Left lung (tissue), 10 donors: Measurements from ENCODE around the gene ALCAM. TPM values are rescaled to one million over a fixed set of nuclear protein-coding genes. Genes with fewer than 3 reads are reported as not detected.

Source experiments
- ATAC-seq: fragments of 200-7000 bp; cut with Tn5 transposase; one replicate; pipeline ENCODE4 v1.9.1; 2020; ENCODE audit warnings: moderate library complexity
- DNase-seq, 4 donors: peaks; one replicate each; pipeline ENCODE4 v3.0.0-alpha.2; 2013 to 2020
- H3K27ac ChIP-seq, 2 donors: fragments of 200-600 bp; sonication (generic) in 1 of 2; one replicate each; pipeline versions ENCODE4 v1.5.0 to v1.8.0; 2020 to 2021
- H3K27me3 ChIP-seq, 2 donors: fragments of 200-600 bp; sonication (generic) in 1 of 2; one replicate each; pipeline versions ENCODE4 v1.5.0 to v1.8.0; 2020 to 2021
- H3K36me3 ChIP-seq, 2 donors: fragments of 200-600 bp; sonication (generic) in 1 of 2; one replicate each; pipeline versions ENCODE4 v1.5.0 to v1.8.0; 2020 to 2021
- H3K4me1 ChIP-seq, 2 donors: fragments of 200-600 bp; one replicate each; pipeline ENCODE4 v1.8.0; 2021
- H3K4me3 ChIP-seq, 2 donors: fragments of 200-600 bp; sonication (generic) in 1 of 2; one replicate each; pipeline versions ENCODE4 v1.5.0 to v1.8.0; 2020 to 2021; ENCODE audit warnings: mild to moderate bottlenecking in 1 of 2
- H3K9me3 ChIP-seq, 2 donors: fragments of 200-600 bp; sonication (generic) in 1 of 2; one replicate each; pipeline versions ENCODE4 v1.5.0 to v1.8.0; 2020 to 2021
- CTCF ChIP-seq, 2 donors: fragments of 200-600 bp; sonication (generic) in 1 of 2; IDR thresholded peaks; one replicate each; pipeline versions ENCODE4 v1.5.0 to v1.8.0; 2021; ENCODE audit warnings: antibody characterized with exemption in 2 of 2
- intact Hi-C, 2 donors: fragments of 100-400 bp; cut with DNase I; formaldehyde crosslinking; loops; one replicate each; pipeline versions ENCODE4 v1.11.2 to v1.14.2; 2022
- polyA plus RNA-seq, 6 donors: library from polyadenylated mRNA; unstranded; fragments of 120-200 nt; gene quantifications; one replicate each; pipeline ENCODE4 v1.2.1, GENCODE V29; 2013; ENCODE audit not compliant: insufficient read length in 6 of 6
- total RNA-seq, 2 donors: library from RNA; stranded (reverse); fragmentation: NEBNext Ultra II Directional; extraction: Animal tissue kit (Norgen Biotek cat#: 25700); gene quantifications; one replicate each; pipeline ENCODE4 v1.2.1, GENCODE V29; 2021
- donor health status: DM: no; HTN: yes; CAD: no.
- donor health status: DM: no; HTN: no; CAD: no.

The ALCAM gene
- total and polyA plus RNA-seq, 8 donors, result 84.2 to 170 (median 127) TPM

DNA sequence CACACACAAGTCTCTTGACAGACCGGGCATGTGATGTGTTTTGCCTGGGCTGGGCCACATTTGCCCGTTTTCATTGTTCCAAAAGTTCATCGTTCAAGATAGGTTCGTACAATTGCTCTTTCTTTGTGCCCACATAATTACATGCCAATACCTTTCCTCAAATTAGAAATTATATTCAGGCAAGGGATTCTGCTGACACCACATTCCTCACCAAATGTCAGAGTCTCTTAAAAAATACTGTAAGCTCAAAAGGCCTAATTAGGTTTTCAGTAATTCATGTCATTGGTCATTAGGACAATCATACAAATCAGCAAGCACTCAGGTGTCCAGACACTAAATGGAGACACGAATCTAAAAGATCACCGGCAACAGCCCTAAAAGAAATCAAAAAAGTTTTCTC lies 215.3 kb downstream of the ALCAM start:
- TF ChIP-seq CTCF (IDR thresholded peaks at IDR 0.05), result no peak
- intact Hi-C loops, result no loop called here
- Histone ChIP-seq H3K4me3 (no peak overlapping the region), H3K9me3 (no peaks in the 10 kb centered on the region), H3K36me3 (no peaks in the 10 kb centered on the region), H3K4me1 (no peaks in the 10 kb centered on the region), H3K27ac (no peak overlapping the region), H3K27me3 (no peaks in the 10 kb centered on the region)
- DNase-seq, result no peak
- ATAC-seq, result no peak

GRCh38 chr3:105584003-105584790 lies 217.5 kb downstream of the ALCAM start:
- no peak for TF ChIP-seq CTCF (IDR thresholded peaks at IDR 0.05)
- Histone ChIP-seq H3K27me3 (no peaks in the 10 kb centered on the region), H3K4me1 (no peaks in the 10 kb centered on the region), H3K9me3 (no peaks in the 10 kb centered on the region), H3K4me3 (no peak overlapping the region), H3K36me3 (no peaks in the 10 kb centered on the region), H3K27ac (no peak overlapping the region)
- no peak for DNase-seq
- ATAC-seq, result no peak
- intact Hi-C loops, result no loop called here

DNA sequence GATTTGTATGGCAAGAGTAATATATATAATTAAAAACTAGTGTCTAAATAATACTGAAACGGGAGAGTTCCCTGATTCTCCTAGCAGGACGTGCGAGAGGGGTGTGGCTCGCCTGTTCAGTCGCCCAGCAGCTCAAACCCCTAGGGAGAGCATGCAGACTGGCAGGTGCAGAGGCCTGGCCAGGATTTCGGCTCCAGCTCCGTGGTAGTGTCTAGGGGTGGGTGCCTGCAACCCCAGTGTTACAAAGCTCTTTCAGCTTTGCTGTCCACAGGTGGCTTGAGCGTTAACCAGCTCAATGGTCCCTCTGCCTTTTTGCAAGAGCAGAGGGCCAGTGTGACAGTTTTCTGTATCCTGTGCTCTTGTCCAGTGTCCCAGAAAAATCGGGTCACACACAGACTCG lies 226.6 kb downstream of the ALCAM start:
- H3K36me3 ChIP-seq, result no peaks in the 10 kb centered on the region
- no peak for TF ChIP-seq CTCF (IDR thresholded peaks at IDR 0.05)
- H3K27me3 ChIP-seq, result no peaks in the 10 kb centered on the region
- ATAC-seq (no peak), DNase-seq (no peak)
- no peak overlapping the region for H3K27ac ChIP-seq
- no peaks in the 10 kb centered on the region for H3K4me1 ChIP-seq
- intact Hi-C loops, result no loop called here
- H3K4me3 ChIP-seq, result no peak overlapping the region
- no peaks in the 10 kb centered on the region for H3K9me3 ChIP-seq

GRCh38 chr3:105594219-105594618 lies 227.5 kb downstream of the ALCAM start:
- intact Hi-C loops, result no loop called here
- H3K27ac ChIP-seq, result no peak overlapping the region
- no peaks in the 10 kb centered on the region for H3K36me3 ChIP-seq
- no peak for DNase-seq
- H3K4me3 ChIP-seq, result no peak overlapping the region
- no peak for ATAC-seq
- no peaks in the 10 kb centered on the region for H3K27me3 ChIP-seq
- no peak for TF ChIP-seq CTCF (IDR thresholded peaks at IDR 0.05)
- no peaks in the 10 kb centered on the region for H3K9me3 ChIP-seq
- H3K4me1 ChIP-seq, result no peaks in the 10 kb centered on the region

- Histone ChIP-seq H3K4me1 (no peaks in the 10 kb centered on the region), H3K4me3 (no peak overlapping the region), H3K9me3 (no peaks in the 10 kb centered on the region), H3K36me3 (no peaks in the 10 kb centered on the region), H3K27ac (no peak overlapping the region), H3K27me3 (no peaks in the 10 kb centered on the region)
- no peak for TF ChIP-seq CTCF (IDR thresholded peaks at IDR 0.05)
- ATAC-seq, result no peak
- no peak for DNase-seq
- intact Hi-C loops, result no loop called here
Measured at GRCh38 chr3:105598042-105598796, 231.5 kb downstream of the ALCAM start.
